H9 (cell line): ENCODE results near the gene DNAJC1. TPM values are rescaled to one million over a fixed set of nuclear protein-coding genes. Genes with fewer than 3 reads are reported as not detected.
"Not testable (repeated sequence)": the region's sequence is repeated elsewhere in the genome, so short reads cannot be mapped to it uniquely, and the experiment has no call there.

Experiments
- DNase-seq: peaks from one replicate; pipeline ENCODE4 v3.0.0-alpha.2; 2017
- H2AFZ ChIP-seq: one replicate; pipeline ENCODE4 v1.6.1; 2013; ENCODE audit warnings: mild to moderate bottlenecking, low read length, control low read depth, moderate library complexity
- H2AK5ac ChIP-seq: 2 replicates; pipeline ENCODE4 v1.6.1; 2013; ENCODE audit warnings: low read length, control low read depth, mixed read lengths; ENCODE audit not compliant: insufficient read length
- H2BK120ac ChIP-seq: one replicate; pipeline ENCODE4 v1.6.1; 2013; ENCODE audit warnings: low read depth, mild to moderate bottlenecking, low read length, control low read depth, inconsistent platforms; ENCODE audit not compliant: poor library complexity, severe bottlenecking
- H2BK12ac ChIP-seq: 2 replicates; pipeline ENCODE4 v1.6.1; 2013; ENCODE audit warnings: low read length, control low read depth, mixed read lengths, low read depth; ENCODE audit not compliant: insufficient read length
- H2BK15ac ChIP-seq: 2 replicates; pipeline ENCODE4 v1.6.1; 2013; ENCODE audit warnings: low read depth, low read length, control low read depth
- H2BK20ac ChIP-seq: one replicate; pipeline ENCODE4 v1.6.1; 2013; ENCODE audit warnings: low read depth, mild to moderate bottlenecking, low read length, control low read depth, inconsistent platforms; ENCODE audit not compliant: poor library complexity, severe bottlenecking
- H2BK5ac ChIP-seq: 2 replicates; pipeline ENCODE4 v1.6.1; 2013; ENCODE audit warnings: low read length, control low read depth, mixed read lengths; ENCODE audit not compliant: insufficient read length
- H3K14ac ChIP-seq: 2 replicates; pipeline ENCODE4 v1.6.1; 2013; ENCODE audit warnings: low read length, control low read depth; ENCODE audit not compliant: insufficient read depth
- H3K18ac ChIP-seq: 2 replicates; pipeline ENCODE4 v1.6.1; 2013; ENCODE audit warnings: low read depth, mild to moderate bottlenecking, mixed read lengths, low read length, control low read depth; ENCODE audit not compliant: insufficient read length
- H3K23ac ChIP-seq: 2 replicates; pipeline ENCODE4 v1.6.1; 2013; ENCODE audit warnings: low read length, control low read depth, mixed read lengths, low read depth; ENCODE audit not compliant: insufficient read length
- H3K23me2 ChIP-seq: 2 replicates; pipeline ENCODE4 v1.6.1; 2013; ENCODE audit warnings: low read depth, mild to moderate bottlenecking, mixed read lengths, low read length, control low read depth; ENCODE audit not compliant: insufficient read length, poor library complexity, severe bottlenecking
- H3K27ac ChIP-seq: 2 replicates; pipeline ENCODE4 v1.5.1; 2013; ENCODE audit warnings: low read length, control low read depth, mixed read lengths, low read depth; ENCODE audit not compliant: insufficient read length
- H3K27me3 ChIP-seq: 2 replicates; pipeline ENCODE4 v1.6.1; 2013; ENCODE audit warnings: low read length, control low read depth, inconsistent platforms; ENCODE audit not compliant: insufficient read depth
- H3K4ac ChIP-seq: 2 replicates; pipeline ENCODE4 v1.6.1; 2013; ENCODE audit warnings: low read depth, mild to moderate bottlenecking, control low read depth, inconsistent platforms, low read length, moderate library complexity
- H3K4me1 ChIP-seq: 2 replicates; pipeline ENCODE4 v1.6.1; 2013; ENCODE audit warnings: low read length, control low read depth, inconsistent platforms; ENCODE audit not compliant: insufficient read depth
- H3K4me2 ChIP-seq: 2 replicates; pipeline ENCODE4 v1.6.1; 2013; ENCODE audit warnings: low read length, control low read depth, mixed read lengths; ENCODE audit not compliant: insufficient read length, insufficient read depth
- H3K56ac ChIP-seq: 2 replicates; pipeline ENCODE4 v1.6.1; 2013; ENCODE audit warnings: low read depth, mild to moderate bottlenecking, mixed read lengths, low read length, control low read depth; ENCODE audit not compliant: insufficient read length
- H3K79me1 ChIP-seq: 2 replicates; pipeline ENCODE4 v1.6.1; 2013; ENCODE audit warnings: low read depth, mild to moderate bottlenecking, moderate library complexity, low read length, control low read depth, inconsistent platforms; ENCODE audit not compliant: insufficient read depth, poor library complexity, severe bottlenecking
- H3K79me2 ChIP-seq: 2 replicates; pipeline ENCODE4 v1.6.1; 2013; ENCODE audit warnings: low read length, control low read depth, inconsistent platforms; ENCODE audit not compliant: insufficient read depth
- H3K9ac ChIP-seq: 2 replicates; pipeline ENCODE4 v1.6.1; 2013; ENCODE audit warnings: low read length, control low read depth, mixed read lengths; ENCODE audit not compliant: insufficient read length; ENCODE audit errors: extremely low read depth
- H3K9me3 ChIP-seq: one replicate; pipeline ENCODE4 v1.6.1; 2013; ENCODE audit warnings: low read depth, low read length, inconsistent platforms; ENCODE audit not compliant: control insufficient read depth
- H3T11ph ChIP-seq: one replicate; pipeline ENCODE4 v1.6.1; 2013; ENCODE audit warnings: mild to moderate bottlenecking, low read length, control low read depth, inconsistent platforms
- H4K20me1 ChIP-seq: one replicate; pipeline ENCODE4 v1.6.1; 2013; ENCODE audit not compliant: control insufficient read depth, insufficient read length, insufficient read depth
- H4K5ac ChIP-seq: 2 replicates; pipeline ENCODE4 v1.6.1; 2013; ENCODE audit warnings: low read depth, mild to moderate bottlenecking, mixed read lengths, low read length, control low read depth; ENCODE audit not compliant: insufficient read length
- H4K8ac ChIP-seq: replicated peaks from 2 replicates; pipeline ENCODE4 v1.6.1; 2013; ENCODE audit warnings: low read length, control low read depth, mixed read lengths, low read depth; ENCODE audit not compliant: insufficient read length
- H4K91ac ChIP-seq: 2 replicates; pipeline ENCODE4 v1.6.1; 2013; ENCODE audit warnings: low read depth, mild to moderate bottlenecking, moderate library complexity, mixed read lengths, low read length, control low read depth; ENCODE audit not compliant: insufficient read length
- H3K27ac Mint-ChIP-seq, 3 experiments: 2 replicates in 2 of 3; 3 replicates in 1 of 3; pipeline ENCODE4 v1.8.0; 2020 to 2021; ENCODE audit warnings: mixed read lengths in 3 of 3, mild to moderate bottlenecking in 1 of 3, moderate library complexity in 1 of 3
- H3K27me3 Mint-ChIP-seq: 2 replicates; pipeline ENCODE4 v1.8.0; 2021; ENCODE audit warnings: low read depth, mild to moderate bottlenecking, moderate library complexity, mixed read lengths
- H3K36me3 Mint-ChIP-seq, 3 experiments: 2 replicates in 2 of 3; 3 replicates in 1 of 3; pipeline ENCODE4 v1.8.0; 2020 to 2021; ENCODE audit warnings: low read depth in 3 of 3, mixed read lengths in 3 of 3; ENCODE audit not compliant: insufficient read depth in 1 of 3
- H3K4me1 Mint-ChIP-seq, 2 experiments: 2 replicates each; pipeline ENCODE4 v1.8.0; 2020; ENCODE audit warnings: mixed read lengths in 2 of 2
- H3K4me3 Mint-ChIP-seq, 2 experiments: 2 replicates in 1 of 2; 3 replicates in 1 of 2; pipeline ENCODE4 v1.8.0; 2020 to 2021; ENCODE audit warnings: mild to moderate bottlenecking in 2 of 2, mixed read lengths in 2 of 2, moderate library complexity in 1 of 2
- H3K9me3 Mint-ChIP-seq, 2 experiments: 2 replicates in 1 of 2; 3 replicates in 1 of 2; pipeline ENCODE4 v1.8.0; 2020; ENCODE audit warnings: mild to moderate bottlenecking in 2 of 2, mixed read lengths in 2 of 2, moderate library complexity in 1 of 2
- CTCF ChIP-seq: fragments of 200-600 bp; sonication (generic); conservative IDR thresholded peaks from 3 replicates; pipeline ENCODE4 v1.8.0; 2021; ENCODE audit warnings: antibody characterized with exemption, mild to moderate bottlenecking
- WGBS: extraction: QIAGEN DNeasy Blood & Tissue Kit; methylation state at CpG from one replicate; pipeline ENCODE4 v1.1.7; 2013; ENCODE audit warnings: missing lambda C conversion rate, low lambda C conversion rate, mixed read lengths; ENCODE audit not compliant: insufficient read length; ENCODE audit errors: extremely low coverage; 5-methylcytosine and 5-hydroxymethylcytosine counted together
- total RNA-seq: library from RNA; stranded (reverse); gene quantifications from 2 replicates; pipeline ENCODE4 v1.2.1, GENCODE V29; 2021

The DNAJC1 gene
- total RNA-seq, 1 experiment from 2014 or later: 11.2 TPM

GRCh38 chr10:21843645-21844044 lies 159.9 kb downstream of the DNAJC1 start:
- no peak overlapping the region for H2BK20ac ChIP-seq
- H3K23me2 ChIP-seq: no peaks in the 10 kb centered on the region
- Mint-ChIP-seq H3K36me3 (peaks cover 8 to 14% (median 13%) of the 10 kb centered on the region in 3 experiments), H3K27me3 (no peaks in the 10 kb centered on the region), H3K9me3 (peaks cover 10 to 19% of the 10 kb centered on the region in 2 experiments), H3K4me1 (no peaks in the 10 kb centered on the region; a peak in 1 of 4 replicates), H3K27ac (no peak overlapping the region), H3K4me3 (no peak overlapping the region)
- H3K27me3 ChIP-seq: no peaks in the 10 kb centered on the region
- H3K56ac ChIP-seq: no peak overlapping the region
- H2AFZ ChIP-seq: no peak overlapping the region
- no peak overlapping the region for H3K14ac ChIP-seq
- no peak for TF ChIP-seq CTCF
- no peak overlapping the region for H2BK120ac ChIP-seq
- H4K8ac ChIP-seq: no peak overlapping the region
- no peak overlapping the region for H2AK5ac ChIP-seq
- H3K79me1 ChIP-seq: no peaks in the 10 kb centered on the region
- H4K20me1 ChIP-seq: no peaks in the 10 kb centered on the region
- no peak overlapping the region for H3K9ac ChIP-seq
- H3K9me3 ChIP-seq: no peaks in the 10 kb centered on the region
- no peak overlapping the region for H2BK12ac ChIP-seq
- WGBS: no CpG with 5 or more reads among the region's 1 CpG
- DNase-seq: no peak
- H3K4me1 ChIP-seq: no peaks in the 10 kb centered on the region
- H3K27ac ChIP-seq: no peak overlapping the region
- H3K4ac ChIP-seq: no peak overlapping the region
- no peak overlapping the region for H2BK5ac ChIP-seq
- no peak overlapping the region for H3K23ac ChIP-seq
- H2BK15ac ChIP-seq: no peak overlapping the region
- no peaks in the 10 kb centered on the region for H3K79me2 ChIP-seq
- no peak overlapping the region for H3K4me2 ChIP-seq
- no peak overlapping the region for H4K91ac ChIP-seq
- no peak overlapping the region for H3T11ph ChIP-seq
- H4K5ac ChIP-seq: no peak overlapping the region
- no peak overlapping the region for H3K18ac ChIP-seq

- H3K27me3 ChIP-seq, H4K20me1 ChIP-seq, DNase-seq, H4K8ac ChIP-seq, H3K27me3 Mint-ChIP-seq, H4K91ac ChIP-seq, H3K4me1 Mint-ChIP-seq, H2BK120ac ChIP-seq, H3K4me1 ChIP-seq, H2BK12ac ChIP-seq, H4K5ac ChIP-seq, H2AFZ ChIP-seq, H3K9me3 ChIP-seq, H2BK5ac ChIP-seq, H3K79me2 ChIP-seq, H3K27ac ChIP-seq, H3K56ac ChIP-seq, H3K23me2 ChIP-seq, H3T11ph ChIP-seq, H3K4ac ChIP-seq, H2BK15ac ChIP-seq, H3K9ac ChIP-seq, H3K4me2 ChIP-seq, H3K79me1 ChIP-seq, H3K4me3 Mint-ChIP-seq, H3K14ac ChIP-seq, H2AK5ac ChIP-seq, H3K27ac Mint-ChIP-seq, H3K18ac ChIP-seq, H3K23ac ChIP-seq, H2BK20ac ChIP-seq: not testable (repeated sequence)
- peaks cover 23 to 27% (median 24%) of the 10 kb centered on the region in 3 experiments for H3K36me3 Mint-ChIP-seq
- peaks cover 24 to 29% of the 10 kb centered on the region in 2 experiments for H3K9me3 Mint-ChIP-seq
- no CpG with 5 or more reads among the region's 2 CpGs for WGBS
Observed at GRCh38 chr10:21841273-21841672, 162.3 kb downstream of the DNAJC1 start.
